Chondrocyte (in vitro differentiated cells): ENCODE measurements around the gene PCSK2. TPM values are rescaled to one million over a fixed set of nuclear protein-coding genes. Genes with fewer than 3 reads are reported as not detected.

Source experiments
- DNase-seq: peaks from one replicate; pipeline ENCODE4 v3.0.0; 2021; ENCODE audit warnings: mixed read lengths, low spot score
- H3K27ac Mint-ChIP-seq: one replicate; pipeline ENCODE4 v1.8.0; 2021; ENCODE audit warnings: mild to moderate bottlenecking, moderate library complexity, mixed read lengths; ENCODE audit not compliant: unreplicated experiment
- H3K27me3 Mint-ChIP-seq: 2 replicates; pipeline ENCODE4 v1.8.0; 2021; ENCODE audit warnings: low read depth, mixed read lengths
- H3K36me3 Mint-ChIP-seq: 2 replicates; pipeline ENCODE4 v1.8.0; 2021; ENCODE audit warnings: low read depth, mixed read lengths
- H3K4me1 Mint-ChIP-seq: 2 replicates; pipeline ENCODE4 v1.8.0; 2021; ENCODE audit warnings: low read depth, mild to moderate bottlenecking, mixed read lengths
- H3K4me3 Mint-ChIP-seq: one replicate; pipeline ENCODE4 v1.8.0; 2021; ENCODE audit warnings: mild to moderate bottlenecking, moderate library complexity, mixed read lengths; ENCODE audit not compliant: unreplicated experiment
- H3K9me3 Mint-ChIP-seq: 2 replicates; pipeline ENCODE4 v1.8.0; 2021; ENCODE audit warnings: low read depth, mixed read lengths
- CTCF ChIP-seq: fragments of 200-600 bp; sonication (generic); IDR thresholded peaks from 2 replicates; pipeline ENCODE4 v1.5.0; 2021; ENCODE audit warnings: antibody characterized with exemption, mild to moderate bottlenecking, moderate library complexity
- total RNA-seq: library from RNA; stranded (reverse); gene quantifications from 3 replicates; pipeline ENCODE4 v1.2.1, GENCODE V29; 2021

Gene PCSK2
- total RNA-seq, 1 donor from 2014 or later, result not detected

- Mint-ChIP-seq H3K4me3 (no peak overlapping the region), H3K27ac (no peak overlapping the region), H3K36me3 (no peaks in the 10 kb centered on the region), H3K27me3 (no peaks in the 10 kb centered on the region), H3K9me3 (no peaks in the 10 kb centered on the region), H3K4me1 (peaks cover 33% of the 10 kb centered on the region)
- TF ChIP-seq CTCF, result no peak
- no peak for DNase-seq
These were observed 274.9 kb downstream of the PCSK2 start for GRCh38 chr20:17501701-17502100.

- no peak for TF ChIP-seq CTCF
- no peak for DNase-seq
- Mint-ChIP-seq H3K9me3 (no peaks in the 10 kb centered on the region), H3K4me1 (peaks cover 33% of the 10 kb centered on the region), H3K4me3 (no peak overlapping the region), H3K27ac (no peak overlapping the region), H3K27me3 (no peaks in the 10 kb centered on the region), H3K36me3 (no peaks in the 10 kb centered on the region)
These were observed 275.3 kb downstream of the PCSK2 start for GRCh38 chr20:17502105-17502504.

GRCh38 chr20:17503301-17504065 lies 276.6 kb downstream of the PCSK2 start:
- peaks cover 2% of the 10 kb centered on the region for H3K36me3 Mint-ChIP-seq
- H3K9me3 Mint-ChIP-seq, result no peaks in the 10 kb centered on the region
- DNase-seq, result no peak
- no peak overlapping the region for H3K4me3 Mint-ChIP-seq
- TF ChIP-seq CTCF, result no peak
- H3K4me1 Mint-ChIP-seq, result peaks cover 23% of the 10 kb centered on the region
- no peaks in the 10 kb centered on the region for H3K27me3 Mint-ChIP-seq
- H3K27ac Mint-ChIP-seq, result no peak overlapping the region

- Mint-ChIP-seq H3K27me3 (no peaks in the 10 kb centered on the region), H3K27ac (no peak overlapping the region), H3K9me3 (no peaks in the 10 kb centered on the region), H3K4me3 (no peak overlapping the region), H3K36me3 (peaks cover 2% of the 10 kb centered on the region), H3K4me1 (peaks cover 17% of the 10 kb centered on the region)
- no peak for DNase-seq
- TF ChIP-seq CTCF, result no peak
These were observed 277.4 kb downstream of the PCSK2 start for GRCh38 chr20:17504066-17504897.

GRCh38 chr20:17504898-17505635 lies 278.2 kb downstream of the PCSK2 start:
- peaks cover 17% of the 10 kb centered on the region for H3K4me1 Mint-ChIP-seq
- no peaks in the 10 kb centered on the region for H3K27me3 Mint-ChIP-seq
- no peak for DNase-seq
- H3K27ac Mint-ChIP-seq, result peak overlapping the region; percentile 89
- H3K36me3 Mint-ChIP-seq, result peaks cover 2% of the 10 kb centered on the region
- H3K9me3 Mint-ChIP-seq, result no peaks in the 10 kb centered on the region
- TF ChIP-seq CTCF, result peak; percentile 94
- peak overlapping the region; percentile 82 for H3K4me3 Mint-ChIP-seq
